GM06990 (cell line): ENCODE data around the gene BDP1.
"Not testable (repeated sequence)": the region's sequence is repeated elsewhere in the genome, so short reads cannot be mapped to it uniquely, and the experiment has no call there.

Experiments
- DNase-seq: peaks from one replicate; pipeline ENCODE4 v3.0.0-alpha.2; 2011; ENCODE audit not compliant: insufficient read length; ENCODE audit errors: extremely low read depth
- H3K27me3 ChIP-seq: replicated peaks from 2 replicates; pipeline ENCODE4 v1.6.0; 2011; ENCODE audit warnings: low read length; ENCODE audit not compliant: control insufficient read depth, insufficient read depth
- H3K36me3 ChIP-seq: 2 replicates; pipeline ENCODE4 v1.5.1; 2011; ENCODE audit warnings: low read length; ENCODE audit not compliant: control insufficient read depth, insufficient read depth
- H3K4me3 ChIP-seq: replicated peaks from 2 replicates; pipeline ENCODE4 v1.5.1; 2011; ENCODE audit warnings: low read depth, mild to moderate bottlenecking, control low read depth, low read length
- CTCF ChIP-seq: IDR thresholded peaks from 2 replicates; pipeline ENCODE4 v1.5.1; 2011; ENCODE audit warnings: low read length, control low read depth, mild to moderate bottlenecking, inconsistent platforms; ENCODE audit not compliant: insufficient read depth, poor library complexity, severe bottlenecking

BDP1 gene

GRCh38 chr5:71528206-71528605 lies 72.8 kb downstream of the BDP1 start:
- no peak for DNase-seq
- peaks cover 2% of the 10 kb centered on the region for H3K36me3 ChIP-seq
- H3K27me3 ChIP-seq, result no peaks in the 10 kb centered on the region
- no peak for TF ChIP-seq CTCF
- H3K4me3 ChIP-seq, result no peak overlapping the region

GRCh38 chr5:71529682-71530081 lies 74.2 kb downstream of the BDP1 start:
- Histone ChIP-seq H3K36me3 (peaks cover 2% of the 10 kb centered on the region), H3K27me3 (no peaks in the 10 kb centered on the region), H3K4me3 (no peak overlapping the region)
- DNase-seq, result no peak
- TF ChIP-seq CTCF, result no peak

- no peak for TF ChIP-seq CTCF
- no peak for DNase-seq
- Histone ChIP-seq H3K4me3 (no peak overlapping the region), H3K27me3 (no peaks in the 10 kb centered on the region), H3K36me3 (peaks cover 2% of the 10 kb centered on the region; the same call in 1 of the 2 replicates)
Measured at GRCh38 chr5:71533142-71533541, 77.7 kb downstream of the BDP1 start.

- no peaks in the 10 kb centered on the region for H3K27me3 ChIP-seq
- DNase-seq, result no peak
- no peak overlapping the region for H3K4me3 ChIP-seq
- TF ChIP-seq CTCF, result no peak
- H3K36me3 ChIP-seq, result peaks cover 2% of the 10 kb centered on the region; the same call in 1 of the 2 replicates
Measured at GRCh38 chr5:71533615-71534014, 78.2 kb downstream of the BDP1 start.

- no peak overlapping the region for H3K4me3 ChIP-seq
- peaks cover 2% of the 10 kb centered on the region; the same call in 1 of the 2 replicates for H3K36me3 ChIP-seq
- no peak for TF ChIP-seq CTCF
- no peak for DNase-seq
- H3K27me3 ChIP-seq, result no peaks in the 10 kb centered on the region
Measured at GRCh38 chr5:71537687-71538086, 82.2 kb downstream of the BDP1 start.

GRCh38 chr5:71550885-71551284 lies 95.4 kb downstream of the BDP1 start:
- DNase-seq, H3K36me3 ChIP-seq, H3K27me3 ChIP-seq, H3K4me3 ChIP-seq: not testable (repeated sequence)

- H3K27me3 ChIP-seq, DNase-seq, H3K4me3 ChIP-seq, H3K36me3 ChIP-seq: not testable (repeated sequence)
Measured at GRCh38 chr5:71551582-71551981, 96.1 kb downstream of the BDP1 start.

GRCh38 chr5:71552026-71552749 lies 96.7 kb downstream of the BDP1 start:
- not testable (repeated sequence) for H3K4me3 ChIP-seq, DNase-seq, H3K36me3 ChIP-seq, H3K27me3 ChIP-seq
